EL (cell line): ENCODE measurements around the gene MCTP2.
"Not testable (repeated sequence)": the region's sequence is repeated elsewhere in the genome, so short reads cannot be mapped to it uniquely, and the experiment has no call there.

Source experiments
- DNase-seq: peaks from one replicate; pipeline ENCODE4 v3.0.0-alpha.2; 2016

MCTP2 gene

DNA sequence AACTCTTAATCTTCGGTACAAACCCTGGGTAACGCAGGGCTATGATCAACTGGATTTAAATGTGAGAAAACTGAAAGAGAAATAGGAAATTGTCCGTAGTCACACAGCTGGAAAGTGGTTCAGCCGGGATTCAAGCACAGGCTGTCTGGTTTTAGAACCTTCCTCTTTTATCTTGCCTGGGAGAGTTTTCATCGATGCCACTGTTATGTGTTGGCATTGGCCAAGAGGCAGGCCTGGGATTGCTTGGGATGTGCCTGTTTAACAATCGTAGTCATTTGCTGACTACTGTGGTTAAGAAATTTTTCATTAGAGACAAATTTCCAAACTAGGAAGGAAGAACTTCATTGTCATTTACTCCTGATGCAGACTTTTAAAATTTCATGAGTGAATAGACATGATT is 4.3 kb downstream of the MCTP2 start:
- DNase-seq, result no peak

DNA sequence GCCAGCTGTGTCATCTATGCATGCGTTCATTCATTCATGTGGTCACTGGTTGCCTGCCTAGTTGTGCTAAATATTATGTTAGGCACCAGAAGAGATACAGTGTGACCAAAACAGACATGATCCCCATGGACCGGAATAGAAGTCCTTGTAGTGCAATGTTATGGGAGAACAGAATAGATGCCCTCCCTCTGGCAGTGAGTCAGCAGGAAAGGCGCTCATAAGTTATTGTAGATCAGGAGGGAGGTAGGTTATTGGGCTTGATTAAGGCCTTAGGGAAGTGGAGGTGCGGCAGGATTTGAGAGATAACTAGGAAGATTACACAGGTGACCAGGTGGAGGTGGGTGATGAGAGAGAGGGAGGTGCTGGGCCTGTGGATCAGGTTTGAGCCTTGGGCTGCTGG is 5.2 kb downstream of the MCTP2 start:
- no peak for DNase-seq

DNA sequence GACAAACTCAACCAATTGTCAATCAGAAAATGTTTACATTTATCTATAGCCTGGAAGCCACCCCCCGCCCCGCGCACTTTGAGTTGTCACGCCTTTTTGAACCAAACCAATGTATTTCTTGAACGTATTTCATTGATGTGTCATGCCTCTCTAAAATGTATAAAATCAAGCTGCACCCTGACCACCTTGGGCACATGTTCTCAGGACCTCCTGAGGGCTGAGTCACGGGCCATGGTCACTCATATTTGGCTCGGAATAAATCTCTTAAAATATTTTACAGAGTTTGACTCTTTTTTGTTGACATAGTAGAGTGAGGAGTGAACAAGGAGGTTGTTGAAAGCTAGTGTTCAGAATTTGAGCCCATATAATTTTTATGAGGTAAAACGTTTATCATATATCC is 6.5 kb downstream of the MCTP2 start:
- no peak for DNase-seq

DNA sequence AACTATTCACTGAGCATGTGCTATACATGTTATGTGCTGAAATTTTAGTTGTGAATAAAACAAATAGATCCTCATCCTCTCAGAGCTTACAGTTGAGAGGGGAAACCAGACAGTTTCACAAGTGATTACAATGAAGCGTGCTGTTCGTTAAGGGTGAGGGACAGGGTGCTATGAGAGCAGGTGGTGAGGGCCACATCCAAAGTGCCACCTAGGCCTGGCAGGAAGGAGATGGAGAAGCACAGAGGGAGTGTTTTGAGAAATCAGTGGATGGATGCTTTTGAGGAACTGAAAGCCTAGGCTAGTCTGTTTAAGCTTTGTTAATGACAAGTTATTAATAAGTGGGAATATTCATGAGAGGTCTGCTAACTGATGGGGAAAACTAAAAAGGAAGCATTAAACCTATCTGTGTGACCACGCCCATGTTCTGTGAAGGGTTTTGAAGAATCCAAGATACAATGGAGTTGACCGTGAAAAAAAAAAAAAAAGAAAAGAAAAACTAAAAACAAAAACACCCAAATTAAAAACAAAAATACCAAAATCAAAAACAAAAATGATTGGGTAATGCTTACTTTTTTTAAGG is 7.3 kb downstream of the MCTP2 start:
- DNase-seq, result no peak

- no peak for DNase-seq
Measured at GRCh38 chr15:94239474-94239873, 8.1 kb downstream of the MCTP2 start.

- no peak for DNase-seq
Measured at GRCh38 chr15:94240480-94240879, 9.1 kb downstream of the MCTP2 start.

DNA sequence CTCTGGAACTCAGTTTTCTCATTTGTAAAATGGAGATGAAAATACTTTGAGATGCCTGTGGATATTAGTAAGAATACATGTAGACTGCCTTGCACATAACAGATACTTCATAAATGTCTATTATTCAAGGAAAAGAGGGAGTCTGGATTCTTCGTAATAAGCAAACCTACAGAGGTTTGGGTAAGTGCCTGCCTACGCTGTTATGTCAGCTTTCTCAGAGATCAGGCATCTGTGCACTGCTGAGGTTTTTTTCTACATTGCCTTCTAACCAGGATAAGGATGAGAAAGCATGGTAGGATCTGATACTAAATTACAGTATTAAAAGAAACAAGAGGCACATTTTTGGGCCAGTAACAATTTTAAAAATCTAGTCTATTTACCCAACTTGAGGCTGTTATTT is 10.9 kb downstream of the MCTP2 start:
- no peak for DNase-seq

- DNase-seq, result not testable (repeated sequence)
Measured at GRCh38 chr15:94243003-94243402, 11.6 kb downstream of the MCTP2 start.

DNA sequence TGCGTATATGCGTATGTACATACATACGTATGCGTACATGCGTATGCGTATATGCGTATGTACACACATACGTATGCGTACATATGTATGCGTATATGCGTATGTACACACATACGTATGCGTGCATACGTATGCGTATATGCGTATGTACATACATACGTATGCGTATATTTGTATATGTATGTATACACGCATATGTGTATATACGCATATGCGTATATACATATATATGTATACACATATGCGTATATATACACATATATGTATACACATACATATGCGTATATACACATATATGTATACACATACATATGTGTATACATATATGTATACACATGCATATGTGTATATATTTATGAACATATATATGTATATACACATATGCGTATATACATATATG is 12.1 kb downstream of the MCTP2 start:
- no peak for DNase-seq

DNA sequence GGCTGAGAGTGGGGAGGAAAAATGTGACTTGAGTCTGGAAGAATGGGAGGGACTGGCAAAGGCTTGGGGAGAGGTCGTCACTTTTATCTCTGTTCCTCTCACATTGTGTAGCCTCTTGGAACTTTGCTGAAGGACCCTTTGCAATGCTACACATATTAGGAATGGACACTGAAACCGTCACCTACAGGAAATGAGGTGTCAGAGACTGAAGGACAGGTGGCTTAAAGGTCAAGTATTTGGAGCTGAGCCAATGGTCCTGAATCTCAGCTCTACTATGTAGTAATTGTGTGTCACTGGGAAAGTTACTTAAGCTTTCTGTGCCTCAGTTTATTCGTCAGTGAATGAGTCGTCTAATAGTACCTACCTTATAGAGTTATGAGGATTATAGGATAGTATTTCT is 14.7 kb downstream of the MCTP2 start:
- no peak for DNase-seq

DNA sequence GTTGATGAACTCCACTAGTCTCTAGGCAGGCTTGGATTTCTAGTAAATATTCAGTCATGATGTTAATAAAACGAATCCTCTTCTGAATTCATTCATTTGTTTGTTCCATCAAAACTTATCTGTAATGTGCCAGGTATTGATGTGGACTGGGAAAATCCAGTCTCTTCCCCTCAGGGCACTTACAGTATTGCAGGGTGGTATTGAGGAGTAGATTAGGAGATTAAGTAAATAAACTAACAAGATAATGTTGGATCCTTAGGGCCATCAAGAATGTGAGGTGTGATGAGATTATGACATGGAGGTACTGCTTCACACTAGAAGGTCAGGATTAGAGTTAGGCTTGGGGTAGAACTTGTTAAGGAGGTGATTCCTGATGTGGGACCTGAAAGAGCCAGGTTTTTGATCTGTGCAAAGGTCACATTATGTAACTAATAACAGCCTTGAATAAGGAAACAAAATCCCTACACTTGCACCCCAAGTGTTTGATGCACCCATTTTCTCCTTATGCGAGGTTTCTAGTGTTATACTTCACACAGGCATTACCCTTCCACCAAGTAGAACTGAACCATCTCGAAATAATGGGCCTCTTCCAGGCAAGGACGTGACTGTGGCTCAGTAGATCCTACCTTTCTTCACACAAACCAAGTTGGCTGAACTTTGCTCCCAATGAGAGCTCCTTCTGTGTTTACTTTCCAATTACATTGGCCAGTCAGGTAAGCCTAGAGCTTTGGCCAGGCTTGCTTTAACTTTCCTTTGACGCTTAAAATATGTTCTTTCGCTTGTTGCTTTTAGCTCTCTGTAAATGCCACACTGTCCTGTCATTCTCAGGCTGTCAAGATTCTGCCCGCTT is 16.7 kb downstream of the MCTP2 start:
- no peak for DNase-seq

DNA sequence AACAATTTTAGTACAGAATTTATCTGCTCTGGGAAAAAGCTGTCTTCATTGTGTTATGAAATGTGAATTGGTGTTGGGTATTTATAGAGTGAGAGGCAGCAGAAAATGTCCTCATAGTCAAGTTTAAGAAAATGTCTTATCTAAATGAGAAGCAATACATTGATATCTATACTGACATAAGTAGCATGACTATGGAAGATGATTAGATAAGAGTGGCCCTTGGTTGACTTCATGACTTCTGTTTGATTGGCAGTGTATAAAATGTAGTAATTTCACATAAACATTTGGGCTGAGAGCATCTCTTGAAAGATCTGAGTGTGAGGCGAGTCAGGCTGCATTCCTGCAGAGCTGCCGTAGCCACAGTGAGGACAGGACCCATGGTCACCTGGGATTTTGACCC is 19.4 kb downstream of the MCTP2 start:
- DNase-seq, result no peak

DNA sequence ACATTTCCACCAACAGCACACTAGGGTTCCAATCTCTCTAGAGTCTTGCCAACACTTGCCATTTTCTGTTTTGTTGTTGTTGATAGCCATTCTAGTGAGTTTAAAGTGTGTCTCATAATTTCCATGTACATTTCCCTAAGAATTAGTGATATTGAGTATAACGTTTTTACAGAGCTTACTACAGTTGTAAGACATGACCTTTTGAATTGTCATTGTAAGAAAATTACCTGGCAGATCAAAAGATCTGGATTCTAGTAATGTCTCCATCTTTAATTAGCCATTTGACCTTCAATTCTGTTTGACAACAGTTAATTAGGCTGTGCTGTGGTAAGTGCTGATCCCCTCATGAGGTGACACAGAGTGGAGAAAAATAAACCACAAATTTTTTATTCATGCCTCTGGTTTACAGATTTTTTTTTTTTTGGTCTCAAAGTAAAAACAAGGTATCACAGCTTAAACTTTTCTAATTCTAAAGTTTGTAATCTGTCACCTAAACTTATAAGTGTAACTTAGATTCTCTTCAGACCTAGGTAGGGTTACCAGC is 20.9 kb downstream of the MCTP2 start:
- DNase-seq, result no peak

DNA sequence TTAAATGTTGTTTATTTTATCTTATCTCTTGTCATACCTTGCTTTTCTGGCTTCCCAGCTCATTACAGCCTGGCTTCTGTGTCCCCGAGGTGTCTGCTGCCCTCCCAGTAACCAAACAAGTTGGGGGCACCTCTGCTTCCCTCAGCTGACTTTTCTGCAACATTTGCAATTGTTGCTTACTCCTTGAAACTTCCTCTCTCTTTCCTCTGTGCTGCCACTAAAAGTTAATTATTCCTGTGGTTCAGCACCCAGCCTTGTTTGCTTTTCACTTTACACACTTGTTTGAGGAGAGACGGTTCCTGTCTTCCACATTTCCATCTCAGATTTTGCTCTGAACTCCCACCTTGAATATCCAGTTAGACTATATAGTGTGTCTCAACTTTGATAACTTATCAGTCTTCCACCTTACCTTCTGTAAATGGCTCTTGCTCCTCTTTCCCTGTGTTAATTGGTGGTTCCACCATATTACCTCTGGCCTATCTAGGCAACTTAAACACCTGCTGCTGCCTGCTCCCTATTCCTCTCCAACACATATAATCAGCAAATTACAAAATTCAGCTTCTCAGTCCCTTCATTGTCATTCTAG is 21.6 kb downstream of the MCTP2 start:
- no peak for DNase-seq

DNA sequence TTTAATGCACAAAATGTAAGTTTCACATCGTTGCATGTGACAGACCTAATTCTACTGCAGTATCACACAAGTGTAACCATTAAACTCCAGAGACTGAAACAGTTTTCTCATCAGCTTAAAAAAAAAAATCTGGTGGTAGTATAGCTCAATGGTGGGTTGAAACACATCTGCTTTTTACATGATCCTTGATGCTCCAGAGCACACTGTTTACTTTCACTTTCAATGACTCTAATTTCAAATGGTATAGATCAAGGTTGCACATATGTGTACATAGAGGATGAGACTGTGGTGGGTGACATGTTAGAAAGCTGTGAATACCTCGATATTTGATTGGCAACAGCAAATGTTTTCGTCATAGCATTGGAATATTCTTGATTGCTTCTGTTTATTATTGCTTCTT is 22.4 kb downstream of the MCTP2 start:
- no peak for DNase-seq

GRCh38 chr15:94255540-94255939 is 24.2 kb downstream of the MCTP2 start:
- no peak for DNase-seq

DNA sequence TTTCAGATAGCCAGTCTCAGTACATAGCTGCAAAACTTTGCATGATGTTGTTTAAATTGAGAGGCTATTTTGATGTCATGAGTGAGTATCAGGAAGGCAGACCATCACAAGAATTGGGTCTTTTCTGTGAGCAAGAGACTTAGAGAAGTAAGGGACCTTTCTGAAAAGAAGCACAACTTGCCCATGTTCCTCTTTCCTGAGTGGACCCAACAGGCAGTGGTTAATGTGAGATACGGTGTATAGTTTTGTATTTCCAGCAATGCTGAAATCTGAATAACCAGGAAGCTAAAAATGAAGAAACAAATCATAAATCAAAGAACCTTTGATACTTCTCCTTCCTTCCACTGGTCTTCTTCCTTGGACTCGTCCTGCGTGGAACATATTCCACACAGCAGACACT is 25.1 kb downstream of the MCTP2 start:
- no peak for DNase-seq

DNA sequence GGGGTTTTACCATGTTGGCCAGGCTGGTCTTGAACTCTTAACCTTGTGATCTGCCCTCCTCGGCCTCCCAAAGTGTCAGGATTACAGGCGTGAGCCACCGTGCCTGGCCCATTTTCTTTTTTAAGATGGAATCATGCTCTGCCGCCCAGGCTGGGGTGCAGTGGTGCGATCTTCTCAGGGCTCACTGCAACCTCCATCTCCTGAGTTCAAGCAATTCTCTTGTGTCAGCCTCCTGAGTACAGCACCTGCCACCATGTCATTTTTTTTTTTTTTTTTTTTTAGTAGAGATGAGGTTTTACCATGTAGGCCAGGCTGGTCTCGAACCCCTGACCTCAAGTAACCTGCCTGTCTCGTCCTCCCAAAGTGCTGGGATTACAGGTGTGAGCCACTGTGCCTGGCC is 26.4 kb downstream of the MCTP2 start:
- DNase-seq, result not testable (repeated sequence)

DNA sequence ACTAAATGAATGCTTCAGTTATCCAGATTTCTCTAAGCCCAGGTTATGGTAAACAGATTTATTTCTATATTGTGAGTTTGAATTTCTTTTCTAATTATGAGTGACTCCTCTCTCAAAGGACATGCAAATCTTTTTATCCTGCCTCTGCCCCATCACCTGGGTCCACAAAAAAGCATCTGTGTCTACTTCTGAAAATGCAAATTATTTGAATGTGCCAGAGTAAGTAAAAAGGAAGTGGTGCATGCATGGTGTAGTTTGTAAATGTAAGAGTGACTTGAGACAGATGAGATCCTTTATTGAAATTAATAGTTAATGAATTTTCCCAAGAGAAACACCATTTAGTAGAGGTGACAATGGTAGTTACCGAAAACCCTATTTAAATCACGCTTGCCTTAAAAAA is 26.9 kb downstream of the MCTP2 start:
- no peak for DNase-seq

DNA sequence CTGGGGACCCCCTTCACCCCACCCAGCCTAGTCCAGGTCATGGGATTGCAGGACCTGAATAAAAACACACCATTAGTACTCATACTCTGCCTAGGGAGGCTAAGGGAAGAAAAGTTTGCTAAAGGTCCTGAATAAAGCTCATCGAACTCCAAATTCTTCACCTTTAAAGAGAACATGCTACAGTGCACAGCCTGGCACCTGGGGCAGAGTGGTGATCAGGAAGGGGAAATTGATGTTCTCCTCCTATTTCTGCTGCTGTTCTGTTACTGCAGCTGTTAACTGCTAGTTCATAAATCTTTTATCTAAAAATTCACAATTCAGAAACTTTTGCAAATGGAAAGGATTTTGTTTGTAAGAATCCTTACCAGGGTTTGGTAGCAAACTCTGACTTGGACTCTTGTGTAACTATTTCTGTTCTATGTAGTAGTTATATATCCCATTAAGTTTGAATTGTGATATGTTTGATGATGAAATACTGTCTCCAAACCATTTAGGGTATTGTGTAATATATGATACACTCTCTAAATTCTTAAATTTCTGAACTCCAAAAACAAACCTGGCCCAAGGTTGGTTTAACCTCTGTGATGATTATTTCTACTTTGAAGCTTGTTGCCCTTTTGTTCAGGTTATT is 27.9 kb downstream of the MCTP2 start:
- no peak for DNase-seq

DNA sequence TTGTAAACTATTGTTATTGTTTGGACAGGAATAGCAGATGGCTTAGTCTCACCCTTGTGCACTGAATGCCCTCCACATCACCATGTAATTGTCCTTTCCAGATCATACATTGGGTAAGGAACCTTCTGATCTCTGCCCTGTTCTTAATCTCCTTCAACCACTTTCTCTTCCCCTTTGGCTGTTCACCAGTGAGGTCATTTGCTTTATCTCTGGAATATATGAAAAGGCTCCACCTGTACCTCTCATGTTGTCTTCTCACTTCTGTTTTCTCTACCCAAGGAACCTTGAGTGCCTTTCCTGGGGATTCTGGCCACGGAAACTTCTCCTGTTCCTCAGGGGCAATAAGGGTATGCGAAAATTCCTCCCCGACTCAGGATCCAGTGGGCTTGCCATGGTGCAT is 28.5 kb downstream of the MCTP2 start:
- no peak for DNase-seq

GRCh38 chr15:94262201-94262600 is 30.8 kb downstream of the MCTP2 start:
- no peak for DNase-seq
